Head of caudate nucleus (tissue), 42 donors: Measurements from ENCODE around the gene PTGES.

Experiments used
- DNase-seq, 42 donors: peaks; one replicate each; pipeline versions ENCODE4 v3.0.0 to v3.0.0-alpha.2; 2020 to 2021; ENCODE audit warnings: mixed read lengths in 7 of 42
- intact Hi-C: fragments of 100-400 bp; cut with DNase I; formaldehyde crosslinking; loops from one replicate; pipeline ENCODE4 v1.15.0; 2022

The PTGES gene

DNA sequence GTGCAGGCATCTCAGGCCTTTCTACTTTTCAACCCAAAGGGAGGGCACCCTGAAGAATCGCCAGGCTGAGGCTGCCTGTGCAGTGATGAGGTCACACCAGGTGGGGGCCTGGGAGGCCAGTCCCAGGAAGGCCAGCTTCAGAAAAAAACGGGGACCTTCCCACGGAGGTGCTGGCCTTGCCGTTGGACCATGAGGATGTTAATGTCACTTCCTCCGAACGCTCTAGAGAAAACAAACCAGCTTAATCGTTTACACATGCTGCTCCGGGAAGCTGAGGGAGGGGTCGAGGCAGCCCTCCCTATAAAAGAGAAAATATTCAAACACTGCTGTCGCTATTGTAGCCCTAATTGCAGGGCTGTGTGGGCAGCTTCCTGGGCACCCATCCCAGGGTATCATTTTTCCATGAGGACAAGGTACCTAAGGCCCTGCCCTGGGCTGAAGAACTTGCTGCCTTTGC lies 27.0 kb downstream of the PTGES start:
- intact Hi-C loops, result no loop called here
- DNase-seq, result peak in 14 of 42 donors; percentile 8 to 65 (median 24)

DNA sequence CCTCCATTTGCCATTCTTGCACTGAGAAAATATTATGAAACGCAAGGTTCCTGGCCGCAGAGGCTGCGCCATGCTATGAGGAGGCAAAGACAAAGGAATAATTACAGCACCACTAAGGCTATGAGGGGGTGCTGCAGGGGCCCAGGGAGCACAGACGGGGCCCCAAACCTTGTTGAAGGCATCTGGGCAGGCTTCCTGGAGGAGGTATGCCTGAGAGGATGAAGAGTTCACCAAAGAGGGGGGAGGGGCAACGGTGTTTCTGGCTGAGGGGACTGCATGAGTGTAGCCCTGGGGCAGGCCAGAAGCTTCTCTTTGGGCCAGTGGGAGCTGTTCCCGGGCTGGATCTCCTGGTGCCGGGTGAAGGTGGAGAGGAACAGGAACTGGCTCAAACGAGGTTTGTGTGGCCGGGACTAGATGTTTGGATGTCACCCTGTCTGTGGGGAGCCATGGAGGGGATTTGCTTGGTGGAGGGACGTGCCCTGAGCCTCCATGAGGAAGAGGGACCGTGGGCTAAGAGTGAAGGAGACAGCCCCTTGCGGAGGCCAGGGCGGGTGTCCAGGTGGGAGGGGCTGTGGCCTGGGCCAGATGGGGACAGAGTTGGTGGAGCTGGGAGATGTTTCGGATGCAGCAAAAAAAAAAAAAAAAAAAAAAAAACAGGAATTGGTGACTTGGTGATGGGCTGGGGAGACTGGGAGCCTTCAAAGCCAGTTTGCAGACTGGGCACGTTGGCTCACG lies 28.2 kb downstream of the PTGES start:
- no peak for DNase-seq
- intact Hi-C loops, result no loop called here

DNA sequence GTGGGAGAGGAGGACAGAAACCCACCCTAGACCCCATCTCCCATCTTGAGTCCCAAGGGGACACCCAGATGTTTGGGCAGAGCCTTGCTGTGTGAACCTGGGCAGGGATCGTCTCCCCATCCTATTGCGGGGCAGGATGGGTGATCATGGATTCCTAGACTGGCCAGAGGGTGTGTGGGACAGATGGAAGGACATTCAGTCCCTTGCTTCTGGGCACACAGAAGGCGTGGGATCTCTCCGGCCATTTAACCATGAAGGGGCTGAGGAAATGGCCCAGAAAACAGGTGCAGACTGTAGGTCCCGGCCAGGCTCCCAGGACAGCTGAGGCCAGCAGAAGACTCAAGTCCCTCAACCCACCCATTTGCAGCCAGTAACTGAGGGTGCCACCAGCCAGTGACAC lies 29.9 kb downstream of the PTGES start:
- DNase-seq, result no peak
- intact Hi-C loops, result no loop called here

DNA sequence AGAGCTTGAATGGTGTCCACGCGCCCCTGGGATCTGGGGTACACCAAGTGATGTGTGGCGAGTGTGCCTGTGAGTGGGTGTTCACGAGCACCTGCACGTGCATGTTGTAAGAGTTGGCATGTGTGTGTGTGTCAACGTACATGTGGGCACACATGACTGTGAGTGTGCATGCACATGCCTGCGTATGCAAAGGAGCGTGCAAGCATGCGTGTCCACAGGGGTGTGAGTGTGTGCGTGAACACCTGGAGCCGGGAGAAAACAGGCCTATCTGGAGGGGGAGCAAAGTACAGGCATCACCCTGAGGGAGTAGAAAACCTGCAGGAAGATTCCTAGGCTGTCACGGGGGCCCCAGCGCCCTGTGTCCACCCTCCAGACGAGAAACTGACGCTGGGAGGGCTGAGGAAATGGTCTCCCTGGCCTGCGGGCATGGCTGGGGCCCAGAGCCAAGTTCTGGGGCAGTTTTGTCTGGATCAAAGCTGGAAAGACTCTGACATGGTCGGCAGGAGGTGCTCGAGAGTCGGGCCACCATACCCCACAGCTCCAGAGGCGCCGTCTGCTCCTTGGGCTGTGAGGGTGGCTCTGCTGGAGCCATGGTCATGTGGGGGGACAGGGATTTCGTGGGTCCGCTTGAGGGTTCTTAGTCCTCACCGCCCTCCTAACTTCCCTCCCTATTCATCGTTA lies 31.8 kb downstream of the PTGES start:
- intact Hi-C loops, result no loop called here
- no peak for DNase-seq

DNA sequence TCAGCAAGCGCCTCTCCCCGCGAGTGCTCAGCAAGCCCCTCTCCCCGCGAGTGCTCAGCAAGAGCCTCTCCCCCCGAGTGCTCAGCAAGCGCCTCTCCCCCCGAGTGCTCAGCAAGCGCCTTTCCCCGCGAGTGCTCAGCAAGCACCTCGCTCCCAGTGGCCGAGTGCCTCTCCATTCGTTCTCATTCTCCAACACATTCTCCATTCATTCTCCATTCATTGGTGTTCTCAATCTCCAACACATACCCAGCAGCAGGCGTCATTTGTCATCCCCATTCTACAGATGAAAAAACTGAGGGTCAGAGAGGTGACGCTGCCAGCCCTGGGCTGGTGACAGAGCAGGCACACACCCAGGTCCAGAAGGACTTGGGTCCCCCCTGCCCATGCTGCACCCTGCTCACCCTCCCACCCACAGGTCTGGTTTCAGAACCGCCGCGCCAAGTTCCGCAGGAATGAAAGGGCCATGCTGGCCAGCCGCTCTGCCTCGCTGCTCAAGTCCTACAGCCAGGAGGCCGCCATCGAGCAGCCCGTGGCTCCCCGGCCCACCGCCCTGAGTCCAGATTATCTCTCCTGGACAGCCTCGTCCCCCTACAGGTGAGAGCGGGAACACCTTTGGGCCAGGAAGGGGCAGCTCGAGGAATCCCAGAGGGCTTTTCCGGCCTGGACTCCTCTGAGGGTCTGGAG lies 32.5 kb downstream of the PTGES start:
- no peak for DNase-seq

DNA sequence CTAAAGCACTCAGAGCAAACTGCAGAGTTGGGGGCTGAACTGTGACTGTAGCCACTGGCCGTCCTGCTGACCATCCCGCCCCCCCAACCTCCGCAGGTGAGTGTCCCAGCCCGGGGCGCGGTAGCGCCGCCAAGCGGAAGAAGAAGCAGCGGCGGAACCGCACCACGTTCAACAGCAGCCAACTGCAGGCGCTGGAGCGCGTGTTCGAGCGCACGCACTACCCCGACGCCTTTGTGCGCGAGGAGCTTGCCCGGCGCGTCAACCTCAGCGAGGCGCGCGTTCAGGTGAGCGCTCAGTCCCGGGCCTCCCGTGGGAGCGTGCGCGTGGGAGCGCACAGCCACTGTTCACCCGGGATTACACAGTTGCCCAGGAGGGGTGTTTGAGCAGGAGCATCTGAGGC lies 33.7 kb downstream of the PTGES start:
- intact Hi-C loops, result no loop called here
- no peak for DNase-seq

More for the DNA sequence above, 32.5 kb downstream of the PTGES start:
- intact Hi-C loops, result no loop called here

DNA sequence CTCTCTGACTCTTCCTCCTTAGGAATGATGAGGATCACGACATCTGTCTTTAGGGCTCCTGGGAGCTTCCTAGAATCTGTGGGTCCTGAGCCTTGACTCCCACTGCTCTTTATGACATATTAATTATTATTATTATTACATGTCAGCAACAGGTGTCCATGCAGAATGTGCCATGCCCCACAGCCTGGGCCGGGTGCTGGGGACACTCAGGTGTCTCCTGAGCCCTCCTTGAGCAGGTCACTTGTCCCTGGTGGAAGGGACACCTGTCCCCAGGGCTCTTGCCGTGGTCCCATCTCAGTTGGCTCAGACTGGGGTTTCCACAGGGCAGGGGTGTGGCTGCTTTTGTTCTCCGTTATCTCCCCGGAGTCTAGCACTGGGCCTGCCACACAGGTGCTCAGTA lies 34.2 kb downstream of the PTGES start:
- DNase-seq, result no peak
- intact Hi-C loops, result no loop called here

DNA sequence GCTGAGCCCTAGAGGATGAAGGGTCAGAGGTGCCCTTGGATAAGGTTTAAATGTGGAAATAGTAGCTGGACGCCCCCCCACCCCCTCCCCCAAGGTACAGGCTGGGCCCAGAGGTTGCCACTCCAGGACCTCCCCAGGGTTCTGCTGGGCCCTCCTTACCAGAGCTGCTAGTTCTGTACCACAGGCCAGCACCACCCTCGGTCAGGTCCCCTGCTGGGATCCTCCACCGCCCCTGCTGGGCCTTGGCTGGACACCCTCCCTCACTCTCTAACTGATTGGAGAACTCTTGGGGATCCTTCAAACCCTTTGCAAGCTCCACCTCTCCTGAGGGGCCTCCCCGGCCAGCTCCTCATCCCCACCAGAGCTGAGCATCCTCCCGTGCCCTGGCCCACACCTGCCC lies 34.9 kb downstream of the PTGES start:
- intact Hi-C loops, result no loop called here

DNA sequence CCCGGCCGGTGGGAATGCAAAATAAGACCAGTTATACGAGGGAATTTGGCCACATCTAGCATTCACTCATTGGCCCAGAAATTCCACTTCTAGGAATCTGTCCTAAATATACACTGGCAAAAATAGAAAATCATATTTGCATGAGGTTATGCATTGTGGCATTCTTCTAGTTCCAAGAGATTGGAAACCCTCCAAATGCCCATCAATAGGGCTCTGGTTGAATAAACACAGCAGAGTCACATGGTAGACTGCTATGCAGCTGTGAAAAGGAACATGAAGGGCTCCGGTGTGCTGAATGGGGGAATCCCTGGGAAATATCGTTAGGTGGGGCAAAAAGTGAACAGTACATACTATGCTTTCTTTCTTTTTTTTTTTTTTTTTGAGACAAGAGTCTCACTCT lies 36.8 kb downstream of the PTGES start:
- DNase-seq, result no peak
- intact Hi-C loops, result no loop called here

More for the DNA sequence above, 34.9 kb downstream of the PTGES start:
- no peak for DNase-seq

DNA sequence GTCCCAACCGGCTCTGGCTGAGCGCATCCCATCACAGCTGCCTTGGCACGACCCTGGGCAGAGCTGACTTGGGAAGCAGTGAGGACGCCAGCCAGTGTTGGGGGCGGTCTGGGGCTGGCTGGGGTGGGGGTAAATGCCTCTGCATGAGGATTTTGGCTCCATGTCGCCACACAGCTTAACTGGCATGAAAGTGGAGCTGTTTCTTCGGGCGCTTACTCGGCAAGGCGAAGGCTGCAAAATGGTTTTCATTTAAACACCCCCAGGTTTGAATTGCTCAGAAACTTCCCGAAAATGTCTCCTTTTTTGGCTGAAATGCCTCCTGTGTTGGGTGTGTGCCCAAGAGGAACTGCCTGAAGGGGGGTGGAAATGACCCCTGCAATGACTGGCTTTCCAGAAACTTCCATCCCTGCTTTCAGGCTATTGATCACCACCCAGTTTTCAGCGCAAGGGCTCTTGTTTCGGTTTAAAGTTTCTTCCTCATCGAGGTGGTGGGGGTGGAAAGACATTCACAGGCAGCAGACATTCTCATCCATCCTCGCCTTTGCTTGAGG lies 38.3 kb downstream of the PTGES start:
- intact Hi-C loops, result no loop called here
- peak in 19 of 42 donors; percentile 7 to 60 (median 27) for DNase-seq

DNA sequence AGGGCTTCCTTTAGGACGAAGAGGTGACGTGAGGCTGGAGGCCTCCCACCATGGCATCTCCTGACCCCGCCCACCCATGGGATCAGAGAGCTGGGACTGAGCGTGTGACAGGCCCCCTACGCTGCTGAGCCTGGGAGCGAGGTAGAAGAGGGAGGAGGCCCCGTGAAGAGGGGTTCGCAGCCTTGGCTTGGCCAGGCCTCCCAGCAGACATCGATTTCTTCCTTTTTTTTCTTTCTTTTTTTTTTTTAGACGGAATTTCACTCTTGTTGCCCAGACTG lies 39.5 kb downstream of the PTGES start:
- DNase-seq, result no peak
- intact Hi-C loops, result no loop called here

DNA sequence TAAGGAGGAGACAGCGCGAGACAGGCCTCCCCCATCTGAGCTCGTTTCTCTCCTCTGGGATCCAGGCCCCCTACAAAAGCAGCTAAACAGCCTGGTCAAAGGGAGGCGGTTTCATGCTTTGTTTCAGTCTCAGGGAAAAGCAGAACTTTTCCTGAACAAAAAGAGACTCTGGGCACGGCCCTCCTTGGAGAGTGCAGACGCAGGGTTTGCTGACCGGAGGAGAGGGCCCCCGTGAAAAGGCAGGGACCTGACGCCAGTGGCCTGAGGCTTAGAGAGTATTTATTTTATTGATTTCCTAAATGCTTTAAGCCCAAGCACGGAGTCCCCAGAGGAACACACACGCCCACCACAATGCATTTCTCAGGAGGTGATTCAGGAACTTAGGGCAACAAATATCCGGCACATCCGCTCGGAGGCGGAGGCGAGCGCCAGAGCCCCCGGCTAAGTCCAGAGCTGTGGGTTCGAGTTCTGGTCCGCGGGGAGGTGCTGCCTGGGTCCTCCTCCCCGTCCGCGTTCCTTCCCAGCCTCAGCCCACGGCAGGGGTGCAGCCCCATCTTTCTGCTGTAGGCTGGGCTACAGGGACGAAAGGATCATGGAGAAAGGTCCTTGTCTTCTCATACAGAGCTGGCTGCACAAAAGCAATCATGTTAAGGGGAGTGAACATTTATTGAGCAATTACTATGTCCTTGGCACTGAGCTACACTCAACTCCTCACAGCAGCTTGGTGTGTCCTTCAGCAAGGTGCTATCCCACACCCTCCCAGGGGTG lies 40.0 kb downstream of the PTGES start:
- DNase-seq, result peak in 12 of 42 donors; percentile 12 to 49 (median 26)
- intact Hi-C loops, result no loop called here

DNA sequence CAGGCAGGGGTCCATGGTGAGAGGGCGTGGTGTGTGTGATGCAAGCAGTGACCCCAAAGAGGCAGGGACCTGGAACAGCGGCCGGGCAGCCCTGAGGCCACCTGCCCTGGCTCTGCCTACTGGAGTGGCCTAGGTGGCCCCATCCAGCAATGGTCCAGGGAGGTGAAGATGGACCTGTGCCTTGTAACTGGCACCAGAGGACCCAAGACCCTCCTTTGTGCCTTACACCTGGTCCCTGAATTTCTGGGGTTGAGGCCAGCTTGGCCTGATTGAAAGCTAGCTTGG lies 42.7 kb downstream of the PTGES start:
- DNase-seq, result no peak
- intact Hi-C loops, result no loop called here

DNA sequence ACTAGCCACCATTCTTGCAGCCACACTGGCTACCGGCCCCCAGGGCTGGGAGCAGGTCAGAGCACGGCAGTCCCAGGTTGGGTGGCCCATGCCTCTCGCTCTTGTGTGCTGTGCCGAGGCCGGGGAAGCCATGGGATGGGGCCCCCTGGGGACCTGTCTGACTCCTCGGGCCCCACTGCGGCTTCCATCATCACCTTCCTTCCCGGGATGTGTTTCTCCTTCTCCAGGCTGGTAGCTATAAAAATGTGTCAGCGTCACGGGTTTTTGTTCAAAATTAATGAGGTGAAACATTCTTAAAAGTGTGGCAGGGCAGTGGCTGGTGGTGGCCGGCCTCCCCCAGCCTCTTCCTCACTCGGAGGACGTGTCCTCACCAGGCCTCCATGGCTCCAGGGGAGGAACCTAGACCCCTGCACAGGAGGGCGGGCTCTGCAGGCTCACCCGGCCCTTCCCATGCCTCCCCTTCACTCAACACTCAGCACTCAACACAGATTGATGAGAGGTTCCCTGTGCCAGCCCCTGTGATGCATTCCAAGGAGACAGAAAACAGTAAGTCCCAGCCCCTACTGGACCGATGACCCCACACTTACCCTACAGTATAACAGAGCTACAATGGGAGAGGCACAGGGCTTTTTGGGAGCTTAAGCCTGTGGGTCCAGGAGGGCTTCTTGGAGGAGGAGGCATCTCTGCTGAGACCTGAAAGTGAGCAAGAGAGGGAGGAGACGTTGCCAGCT lies 43.2 kb downstream of the PTGES start:
- intact Hi-C loops, result no loop called here
- DNase-seq, result no peak

DNA sequence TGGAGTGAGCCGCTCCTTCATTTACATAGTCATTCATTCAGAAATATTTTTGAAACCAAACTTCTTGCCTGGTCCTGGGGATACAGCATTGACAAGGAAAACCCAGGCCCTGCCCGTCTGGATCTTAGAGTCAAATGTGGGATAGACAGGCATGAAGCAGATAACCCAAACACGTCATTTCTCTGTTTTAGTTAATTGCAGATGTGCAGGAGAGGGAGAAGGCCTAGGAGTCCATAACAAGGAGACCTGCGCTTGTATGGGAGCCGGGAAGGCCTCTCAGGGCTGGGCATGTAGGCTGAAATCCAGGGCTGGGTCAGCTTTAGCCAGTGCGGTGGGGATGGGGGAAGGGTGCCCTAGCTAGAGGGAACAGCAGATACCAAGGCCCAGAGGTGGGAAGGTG lies 44.0 kb downstream of the PTGES start:
- intact Hi-C loops, result no loop called here
- DNase-seq, result no peak

DNA sequence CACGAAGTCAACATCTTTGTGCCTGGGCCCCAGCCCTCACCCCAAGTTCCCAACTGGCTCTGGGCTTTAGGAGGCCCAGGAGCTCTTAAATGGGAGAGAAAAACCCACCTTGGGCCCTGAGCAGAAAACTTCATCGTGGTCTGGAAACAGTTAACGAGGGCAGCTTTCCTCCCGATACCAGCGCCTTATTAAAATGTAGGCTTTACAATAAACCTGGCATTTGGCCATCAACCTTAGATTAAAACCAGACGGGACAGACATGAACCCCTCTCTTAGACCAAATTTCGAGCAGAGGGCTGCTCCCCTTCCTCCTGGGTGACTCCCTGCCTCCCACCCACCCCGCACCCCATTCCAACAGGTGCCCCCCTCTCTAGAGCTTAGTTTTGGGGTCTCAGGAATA lies 48.0 kb downstream of the PTGES start:
- intact Hi-C loops, result no loop called here
- DNase-seq, result no peak

DNA sequence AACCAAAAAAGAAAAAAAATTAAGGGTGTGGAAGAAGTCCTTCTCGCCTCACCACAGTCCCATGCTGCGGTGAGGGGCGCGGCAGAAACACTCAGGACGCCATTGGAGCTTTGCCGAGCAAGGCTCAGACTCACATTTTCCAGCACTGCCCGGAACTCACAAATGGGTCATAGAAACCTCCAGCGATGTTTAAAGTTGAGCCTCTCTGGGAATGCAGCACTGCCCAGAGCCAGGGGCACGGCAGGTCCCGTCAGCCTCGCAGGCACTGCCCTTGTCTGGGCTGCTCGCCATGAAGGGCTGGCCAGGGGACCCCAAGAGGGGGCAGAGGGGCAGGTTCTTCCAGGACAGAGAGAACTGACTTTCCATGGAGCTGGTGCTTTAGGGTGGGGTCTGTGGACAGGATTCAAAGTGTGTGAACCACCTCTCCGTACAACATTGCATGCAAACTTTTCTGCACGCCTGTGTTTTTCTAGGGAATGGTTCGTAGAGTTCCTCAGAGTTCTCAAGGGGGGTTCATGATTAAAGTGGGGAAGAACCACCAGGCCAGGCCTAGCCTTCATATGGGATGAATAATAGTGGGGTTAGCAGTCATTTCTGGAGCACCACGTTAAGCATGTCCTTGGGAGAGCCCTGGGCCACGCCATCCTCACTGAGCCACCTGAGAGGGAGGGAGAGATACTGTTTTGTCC lies 49.0 kb downstream of the PTGES start:
- peak in 7 of 42 donors; percentile 13 to 60 (median 28) for DNase-seq
- intact Hi-C loops, result no loop called here
